ENCODE results near the gene FHOD1.

- no peak for TF ChIP-seq CTCF (conservative IDR thresholded peaks at IDR 0.05; ENCODE audit: low read depth, low read length)
- TF ChIP-seq EZH2 (IDR thresholded peaks at IDR 0.05; ENCODE audit: borderline replicate concordance, low read depth, low read length, poor library complexity, severe bottlenecking), result no peak
Observed at GRCh38 chr16:67188323-67188722, 59.0 kb downstream of the FHOD1 start.
